Liver (tissue), 9 donors: ENCODE results near the gene KCNT1. TPM values are rescaled to one million over a fixed set of nuclear protein-coding genes. Genes with fewer than 3 reads are reported as not detected.

Experiments
- DNase-seq: peaks from one replicate; pipeline ENCODE4 v3.0.0-alpha.2; 2017; ENCODE audit warnings: low spot score
- H3K27ac ChIP-seq, 2 donors: one replicate each; pipeline ENCODE4 v1.7.0; 2013; ENCODE audit warnings: inconsistent platforms in 2 of 2, low read length in 2 of 2, control low read depth in 1 of 2, low read depth in 1 of 2, mild to moderate bottlenecking in 1 of 2
- H3K27me3 ChIP-seq, 4 donors: one replicate each; pipeline versions ENCODE4 v1.6.1 to v1.7.0; 2013; ENCODE audit warnings: low read length in 3 of 4, inconsistent platforms in 1 of 4, mild to moderate bottlenecking in 1 of 4, moderate library complexity in 1 of 4; ENCODE audit not compliant: control insufficient read depth in 4 of 4, insufficient read depth in 4 of 4
- H3K36me3 ChIP-seq, 4 donors: one replicate each; pipeline versions ENCODE4 v1.6.1 to v1.7.0; 2013; ENCODE audit warnings: low read length in 3 of 4, mild to moderate bottlenecking in 3 of 4, low read depth in 1 of 4, moderate library complexity in 1 of 4; ENCODE audit not compliant: control insufficient read depth in 4 of 4, insufficient read depth in 3 of 4
- H3K4me1 ChIP-seq, 4 donors: one replicate each; pipeline versions ENCODE4 v1.6.1 to v1.7.0; 2013; ENCODE audit warnings: low read length in 3 of 4, mild to moderate bottlenecking in 3 of 4, moderate library complexity in 1 of 4; ENCODE audit not compliant: control insufficient read depth in 4 of 4, insufficient read depth in 4 of 4
- H3K4me3 ChIP-seq, 3 donors: one replicate each; pipeline versions ENCODE4 v1.6.1 to v1.7.0; 2013; ENCODE audit warnings: low read length in 3 of 3, control low read depth in 1 of 3, low read depth in 1 of 3, mild to moderate bottlenecking in 1 of 3
- H3K9ac ChIP-seq, 2 donors: one replicate each; pipeline ENCODE4 v1.7.0; 2013; ENCODE audit warnings: low read length in 2 of 2, mild to moderate bottlenecking in 2 of 2, moderate library complexity in 2 of 2, control low read depth in 1 of 2, low read depth in 1 of 2
- H3K9me3 ChIP-seq, 4 donors: one replicate each; pipeline versions ENCODE4 v1.6.1 to v1.7.0; 2013; ENCODE audit warnings: low read length in 3 of 4; ENCODE audit not compliant: control insufficient read depth in 4 of 4
- EGR1 ChIP-seq, 2 donors: IDR thresholded peaks; 2 replicates each; pipeline ENCODE4 v1.6.1; 2016 to 2018; ENCODE audit warnings: antibody characterized with exemption in 2 of 2, low read depth in 2 of 2
- FOXA1 ChIP-seq: IDR thresholded peaks from 2 replicates; pipeline ENCODE4 v1.6.1; 2016; ENCODE audit warnings: antibody characterized with exemption
- FOXA2 ChIP-seq: IDR thresholded peaks from 2 replicates; pipeline ENCODE4 v1.6.1; 2016; ENCODE audit warnings: antibody characterized with exemption
- GABPA ChIP-seq, 2 donors: IDR thresholded peaks in 1 of 2; conservative IDR thresholded peaks in 1 of 2; 2 replicates each; pipeline ENCODE4 v1.6.1; 2016; ENCODE audit warnings: antibody characterized with exemption in 2 of 2, mild to moderate bottlenecking in 1 of 2, moderate library complexity in 1 of 2
- HNF4A ChIP-seq, 2 donors: conservative IDR thresholded peaks; 2 replicates each; pipeline ENCODE4 v1.6.1; 2016; ENCODE audit warnings: antibody characterized with exemption in 2 of 2, mild to moderate bottlenecking in 2 of 2
- HNF4G ChIP-seq: IDR thresholded peaks from 2 replicates; pipeline ENCODE4 v1.6.1; 2016; ENCODE audit warnings: antibody characterized with exemption
- JUND ChIP-seq, 2 donors: IDR thresholded peaks; 2 replicates each; pipeline ENCODE4 v1.6.1; 2016; ENCODE audit warnings: antibody characterized with exemption in 2 of 2
- NR2F2 ChIP-seq: IDR thresholded peaks from 2 replicates; pipeline ENCODE4 v1.6.1; 2016; ENCODE audit warnings: antibody characterized with exemption
- RAD21 ChIP-seq, 2 donors: IDR thresholded peaks; 2 replicates each; pipeline ENCODE4 v1.6.1; 2016; ENCODE audit warnings: antibody characterized with exemption in 2 of 2, mild to moderate bottlenecking in 2 of 2
- RXRA ChIP-seq, 2 donors: IDR thresholded peaks; 2 replicates each; pipeline ENCODE4 v1.6.1; 2017 to 2018; ENCODE audit warnings: antibody characterized with exemption in 2 of 2, mild to moderate bottlenecking in 1 of 2
- SP1 ChIP-seq: IDR thresholded peaks from 2 replicates; pipeline ENCODE4 v1.6.1; 2018; ENCODE audit warnings: antibody characterized with exemption, mild to moderate bottlenecking
- TAF1 ChIP-seq: conservative IDR thresholded peaks from 2 replicates; pipeline ENCODE4 v1.6.1; 2016; ENCODE audit warnings: antibody characterized with exemption, mild to moderate bottlenecking
- YY1 ChIP-seq: IDR thresholded peaks from 2 replicates; pipeline ENCODE4 v1.6.1; 2016; ENCODE audit warnings: antibody characterized with exemption, mild to moderate bottlenecking
- WGBS: extraction: QIAGEN DNeasy Blood & Tissue Kit; methylation state at CpG from one replicate; pipeline ENCODE4 v1.1.7; 2013; 5-methylcytosine and 5-hydroxymethylcytosine counted together
- polyA plus RNA-seq, 2 donors: library from polyadenylated mRNA; stranded (reverse) in 1 of 2; unstranded in 1 of 2; fragments of 200-250 nt in 1 of 2; fragments of >200 nt in 1 of 2; fragmentation: Nextera tagmentation in 1 of 2; extraction: Ambion mirVana in 1 of 2; gene quantifications; one replicate each; pipeline versions ENCODE4 v1.2.1 to v1.2.3, GENCODE V29; 2013 to 2015
- total RNA-seq, 2 donors: library from RNA; depleted of rRNA; stranded (reverse); fragments of >200 nt; gene quantifications; one replicate each; pipeline ENCODE4 v1.2.3, GENCODE V29; 2014
- TF ChIP-seq, protein P1 (sequence below): IDR thresholded peaks from 2 replicates; pipeline ENCODE4 v1.6.1; 2016; ENCODE audit warnings: antibody characterized with exemption
- TF ChIP-seq, protein P2 (sequence below): IDR thresholded peaks from 2 replicates; pipeline ENCODE4 v1.6.1; 2016; ENCODE audit warnings: antibody characterized with exemption, mild to moderate bottlenecking
- donor health status: healthy.
- donor health status: healthy.
- donor health status: healthy.
- donor health status: healthy.
- donor health status: healthy.

KCNT1 gene
- total and polyA plus RNA-seq, 4 donors, result 0.08 TPM; not detected in 2

DNA sequence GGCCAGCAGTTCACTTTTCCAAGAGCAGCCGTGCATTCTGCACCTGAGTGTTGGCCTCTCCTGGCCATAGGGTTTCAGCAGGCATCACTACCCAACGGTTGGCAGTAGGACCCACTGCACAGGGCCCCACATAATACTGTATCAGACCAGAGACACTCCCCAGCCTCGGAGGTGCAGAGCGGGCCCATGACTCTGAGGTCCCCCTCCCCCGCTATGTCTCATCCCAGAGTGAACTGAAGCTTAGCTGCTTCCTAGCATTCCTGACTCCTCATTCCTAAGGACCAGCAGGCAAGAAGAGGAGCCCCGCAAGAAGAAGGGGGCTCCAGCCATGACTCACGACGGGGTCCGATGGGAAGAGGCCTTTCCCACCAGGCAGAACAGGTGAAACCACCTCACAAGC lies 138.1 kb downstream of the KCNT1 start:
- 97% methylated on average over 9 of the region's 9 CpGs for WGBS
- no peaks in the 10 kb centered on the region for H3K9me3 ChIP-seq
- no peaks in the 10 kb centered on the region for H3K4me1 ChIP-seq
- TF ChIP-seq, protein P1, sequence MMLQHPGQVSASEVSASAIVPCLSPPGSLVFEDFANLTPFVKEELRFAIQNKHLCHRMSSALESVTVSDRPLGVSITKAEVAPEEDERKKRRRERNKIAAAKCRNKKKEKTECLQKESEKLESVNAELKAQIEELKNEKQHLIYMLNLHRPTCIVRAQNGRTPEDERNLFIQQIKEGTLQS, result no peak
- TF ChIP-seq TAF1 (no peak), FOXA2 (no peak), NR2F2 (no peak), JUND (IDR thresholded peaks at IDR 0.05) (no peak), EGR1 (IDR thresholded peaks at IDR 0.05; ENCODE audit: low read depth in 2 of 2) (no peak)
- no peak overlapping the region for H3K9ac ChIP-seq
- H3K27ac ChIP-seq, result no peak overlapping the region
- no peaks in the 10 kb centered on the region for H3K27me3 ChIP-seq
- peaks cover 0 to 4% (median 1%) of the 10 kb centered on the region in 4 donors for H3K36me3 ChIP-seq
- H3K4me3 ChIP-seq, result no peak overlapping the region
- no peak for DNase-seq

DNA sequence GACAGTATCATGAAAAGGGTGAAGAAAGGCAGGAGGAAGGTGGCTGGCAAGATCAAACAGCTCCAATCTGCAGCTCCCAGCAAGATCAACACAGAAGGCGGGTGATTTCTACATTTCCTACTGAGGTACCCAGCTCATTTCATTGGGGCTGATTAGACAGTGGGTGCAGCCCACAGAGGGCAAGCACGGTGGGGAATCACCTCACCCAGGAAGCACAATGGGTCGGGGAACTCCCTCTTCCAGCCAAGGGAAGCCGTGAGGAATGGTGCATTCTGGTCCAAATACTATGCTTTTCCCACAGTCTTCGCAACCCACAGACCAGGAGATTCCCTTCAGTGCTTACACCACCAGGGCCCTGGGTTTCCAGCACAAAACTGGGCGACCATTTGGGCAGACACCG lies 138.6 kb downstream of the KCNT1 start:
- WGBS, result 93% methylated on average over 7 of the region's 7 CpGs
- no peak overlapping the region for H3K27ac ChIP-seq
- H3K9me3 ChIP-seq, result no peaks in the 10 kb centered on the region
- H3K4me1 ChIP-seq, result no peaks in the 10 kb centered on the region
- no peaks in the 10 kb centered on the region for H3K27me3 ChIP-seq
- DNase-seq, result no peak
- no peak overlapping the region for H3K4me3 ChIP-seq
- peaks cover 0 to 4% (median 1%) of the 10 kb centered on the region in 4 donors for H3K36me3 ChIP-seq
- TF ChIP-seq RAD21 (IDR thresholded peaks at IDR 0.05) (no peak), TAF1 (no peak), YY1 (no peak), JUND (IDR thresholded peaks at IDR 0.05) (no peak), GABPA (IDR thresholded peaks at IDR 0.05 in 1 of 2, conservative IDR thresholded peaks at IDR 0.05 in 1 of 2) (no peak), RXRA (IDR thresholded peaks at IDR 0.05) (no peak), FOXA1 (no peak), NR2F2 (no peak), SP1 (no peak), HNF4A (conservative IDR thresholded peaks at IDR 0.05) (no peak), HNF4G (no peak)
- TF ChIP-seq, protein P2, sequence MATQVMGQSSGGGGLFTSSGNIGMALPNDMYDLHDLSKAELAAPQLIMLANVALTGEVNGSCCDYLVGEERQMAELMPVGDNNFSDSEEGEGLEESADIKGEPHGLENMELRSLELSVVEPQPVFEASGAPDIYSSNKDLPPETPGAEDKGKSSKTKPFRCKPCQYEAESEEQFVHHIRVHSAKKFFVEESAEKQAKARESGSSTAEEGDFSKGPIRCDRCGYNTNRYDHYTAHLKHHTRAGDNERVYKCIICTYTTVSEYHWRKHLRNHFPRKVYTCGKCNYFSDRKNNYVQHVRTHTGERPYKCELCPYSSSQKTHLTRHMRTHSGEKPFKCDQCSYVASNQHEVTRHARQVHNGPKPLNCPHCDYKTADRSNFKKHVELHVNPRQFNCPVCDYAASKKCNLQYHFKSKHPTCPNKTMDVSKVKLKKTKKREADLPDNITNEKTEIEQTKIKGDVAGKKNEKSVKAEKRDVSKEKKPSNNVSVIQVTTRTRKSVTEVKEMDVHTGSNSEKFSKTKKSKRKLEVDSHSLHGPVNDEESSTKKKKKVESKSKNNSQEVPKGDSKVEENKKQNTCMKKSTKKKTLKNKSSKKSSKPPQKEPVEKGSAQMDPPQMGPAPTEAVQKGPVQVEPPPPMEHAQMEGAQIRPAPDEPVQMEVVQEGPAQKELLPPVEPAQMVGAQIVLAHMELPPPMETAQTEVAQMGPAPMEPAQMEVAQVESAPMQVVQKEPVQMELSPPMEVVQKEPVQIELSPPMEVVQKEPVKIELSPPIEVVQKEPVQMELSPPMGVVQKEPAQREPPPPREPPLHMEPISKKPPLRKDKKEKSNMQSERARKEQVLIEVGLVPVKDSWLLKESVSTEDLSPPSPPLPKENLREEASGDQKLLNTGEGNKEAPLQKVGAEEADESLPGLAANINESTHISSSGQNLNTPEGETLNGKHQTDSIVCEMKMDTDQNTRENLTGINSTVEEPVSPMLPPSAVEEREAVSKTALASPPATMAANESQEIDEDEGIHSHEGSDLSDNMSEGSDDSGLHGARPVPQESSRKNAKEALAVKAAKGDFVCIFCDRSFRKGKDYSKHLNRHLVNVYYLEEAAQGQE, result no peak
- TF ChIP-seq, protein P1, result no peak
- H3K9ac ChIP-seq, result no peak overlapping the region

Other genes starting within 250 kb of the KCNT1 start
- 1 to 10 TPM; 4.6 to 9.5 TPM for gene PPP1R26, start 222.4 kb upstream of the KCNT1 start, total RNA-seq
- gene PPP1R26, start 222.4 kb upstream of the KCNT1 start, polyA plus RNA-seq, result 1 to 10 TPM; 1.5 to 3.7 TPM
- 10 to 100 TPM; 10.9 to 13.1 TPM for gene MRPS2, start 201.5 kb upstream of the KCNT1 start, total RNA-seq
- gene MRPS2, start 201.5 kb upstream of the KCNT1 start, polyA plus RNA-seq, result 10 to 100 TPM; 49.9 to 71.8 TPM
- not detected for gene LCN1, start 180.7 kb upstream of the KCNT1 start, total RNA-seq
- not detected for gene LCN1, start 180.7 kb upstream of the KCNT1 start, polyA plus RNA-seq
- gene OBP2A, start 156.1 kb upstream of the KCNT1 start, total RNA-seq, result not detected
- gene OBP2A, start 156.1 kb upstream of the KCNT1 start, polyA plus RNA-seq, result not detected
- gene PAEP, start 140.4 kb upstream of the KCNT1 start, total RNA-seq, result not detected
- gene PAEP, start 140.4 kb upstream of the KCNT1 start, polyA plus RNA-seq, result not detected
- gene GLT6D1, start 62.6 kb upstream of the KCNT1 start, total RNA-seq, result not detected
- gene GLT6D1, start 62.6 kb upstream of the KCNT1 start, polyA plus RNA-seq, result not detected
- gene LCN9, start 38.9 kb upstream of the KCNT1 start, total RNA-seq, result not detected
- not detected for gene LCN9, start 38.9 kb upstream of the KCNT1 start, polyA plus RNA-seq
- gene SOHLH1, start 2.7 kb upstream of the KCNT1 start, total RNA-seq, result not detected
- not detected for gene SOHLH1, start 2.7 kb upstream of the KCNT1 start, polyA plus RNA-seq
- gene CAMSAP1, start 205.4 kb downstream of the KCNT1 start, total RNA-seq, result 1 to 10 TPM; 6.3 to 6.4 TPM
- 1 to 10 TPM in 1 of 2 donors, under 1 TPM in 1; 0.97 to 3.9 TPM for gene CAMSAP1, start 205.4 kb downstream of the KCNT1 start, polyA plus RNA-seq